Endothelial cell of umbilical vein (primary cell): ENCODE results near the gene CYP51A1.

Experiments
- CTCF ChIP-seq, 2 donors: IDR thresholded peaks; 1 replicate in 1 of 2; 2 replicates in 1 of 2; pipeline ENCODE4 v1.5.1; 2011; ENCODE audit warnings: low read length in 2 of 2, mild to moderate bottlenecking in 2 of 2, moderate library complexity in 2 of 2, control low read depth in 1 of 2, inconsistent platforms in 1 of 2, low read depth in 1 of 2; ENCODE audit not compliant: insufficient read depth in 1 of 2; ENCODE audit errors: extremely low read depth in 1 of 2
- POLR2AphosphoS5 ChIP-seq: IDR thresholded peaks from 2 replicates; pipeline ENCODE4 v1.6.1; 2012; ENCODE audit warnings: low read depth, mild to moderate bottlenecking, control low read depth, low read length, moderate library complexity; ENCODE audit not compliant: insufficient read depth

DNA sequence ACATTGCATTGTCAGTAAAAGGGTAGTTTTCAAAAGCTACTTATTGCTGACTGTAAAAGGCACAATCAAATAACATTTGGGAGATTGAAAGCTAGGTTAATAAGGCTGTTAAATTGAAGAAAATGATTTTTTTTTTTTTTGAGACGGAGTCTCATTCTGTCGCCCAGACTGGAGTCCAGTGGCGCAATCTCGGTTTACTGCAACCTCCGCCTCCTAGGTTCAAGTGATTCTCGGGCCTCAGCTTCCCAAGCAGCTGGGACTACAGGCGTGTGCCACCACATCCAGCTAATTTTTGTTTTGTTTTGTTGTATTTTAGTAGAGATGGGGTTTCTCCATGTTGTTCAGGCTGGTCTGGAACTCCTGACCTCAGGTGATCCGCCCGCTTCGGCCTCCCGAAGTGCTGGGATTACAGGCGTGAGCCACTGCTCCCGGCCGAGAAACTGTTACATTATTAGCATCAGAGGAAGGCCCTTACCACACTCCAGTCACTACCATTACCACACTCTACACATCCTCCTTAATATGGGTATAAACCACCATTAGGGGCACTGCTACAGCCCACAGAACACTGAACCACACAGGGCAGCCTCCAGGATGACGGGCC, 1.0 kb downstream of the CYP51A1 start:
- TF ChIP-seq POLR2AphosphoS5 (no peak), CTCF (IDR thresholded peaks at IDR 0.05; ENCODE audit: extremely low read depth in 1 of 2, insufficient read depth in 1 of 2, low read depth in 1 of 2, low read length in 2 of 2) (no peak)
